Gastroesophageal sphincter (tissue), 4 donors: ENCODE results near the gene LYRM4. TPM values are rescaled to one million over a fixed set of nuclear protein-coding genes. Genes with fewer than 3 reads are reported as not detected.

Experiments
- ATAC-seq: fragments of 150-250 bp; one replicate; pipeline ENCODE4 v1.9.1; 2016; ENCODE audit warnings: mild to moderate bottlenecking, moderate library complexity
- H3K27ac ChIP-seq, 4 donors: fragments of 200-600 bp; sonication (generic) in 3 of 4; 1 replicate in 3 of 4; 2 replicates in 1 of 4; pipeline ENCODE4 v1.5.1; 2016 to 2019
- H3K27me3 ChIP-seq: fragments of 200-600 bp; sonication (generic); one replicate; pipeline ENCODE4 v1.5.1; 2019
- H3K36me3 ChIP-seq, 2 donors: fragments of 200-600 bp; sonication (generic); one replicate each; pipeline ENCODE4 v1.5.1; 2019; ENCODE audit warnings: control low read depth in 1 of 2
- H3K4me1 ChIP-seq, 3 donors: fragments of 200-600 bp; sonication (generic); 1 replicate in 2 of 3; 2 replicates in 1 of 3; pipeline ENCODE4 v1.5.1; 2016 to 2019; ENCODE audit warnings: control low read depth in 2 of 3
- H3K4me3 ChIP-seq, 2 donors: fragments of 200-600 bp; sonication (generic); one replicate each; pipeline ENCODE4 v1.5.1; 2019; ENCODE audit warnings: mild to moderate bottlenecking in 1 of 2, moderate library complexity in 1 of 2
- H3K9me3 ChIP-seq, 3 donors: fragments of 200-600 bp; sonication (generic); one replicate each; pipeline ENCODE4 v1.5.1; 2017 to 2019; ENCODE audit warnings: control low read depth in 2 of 3
- EP300 ChIP-seq: sonication (generic); formaldehyde crosslinking; IDR thresholded peaks from one replicate; pipeline ENCODE4 v1.6.1; 2017; ENCODE audit warnings: antibody characterized with exemption, mild to moderate bottlenecking
- POLR2A ChIP-seq, 2 donors: fragments of 450-650 bp; IDR thresholded peaks; one replicate each; pipeline ENCODE4 v1.6.1; 2017; ENCODE audit warnings: antibody characterized with exemption in 2 of 2, mild to moderate bottlenecking in 2 of 2, moderate library complexity in 1 of 2
- POLR2AphosphoS5 ChIP-seq: sonication (generic); formaldehyde crosslinking; IDR thresholded peaks from one replicate; pipeline ENCODE4 v1.6.1; 2017; ENCODE audit warnings: antibody characterized with exemption
- WGBS, 2 donors: methylation state at CpG; one replicate each; pipeline ENCODE4 v1.1.5; 2018; ENCODE audit warnings: low coverage in 1 of 2; 5-methylcytosine and 5-hydroxymethylcytosine counted together
- total RNA-seq, 4 donors: library from RNA; depleted of rRNA; stranded (reverse); fragments of >200 nt; gene quantifications; one replicate each; pipeline ENCODE4 v1.1.0, GENCODE V29; 2016
- TF ChIP-seq, protein P1 (sequence below), 4 experiments: fragments of 200-600 bp in 2 of 4; fragments of 450-650 bp in 2 of 4; sonication (generic) in 1 of 4; IDR thresholded peaks; one replicate each; pipeline ENCODE4 v1.5.1; 2017 to 2019; ENCODE audit warnings: antibody characterized with exemption in 4 of 4, mild to moderate bottlenecking in 2 of 4, moderate library complexity in 2 of 4

Gene LYRM4
- total RNA-seq, 4 donors from 2014 or later = 16.4 to 27.9 (median 20.5) TPM

DNA sequence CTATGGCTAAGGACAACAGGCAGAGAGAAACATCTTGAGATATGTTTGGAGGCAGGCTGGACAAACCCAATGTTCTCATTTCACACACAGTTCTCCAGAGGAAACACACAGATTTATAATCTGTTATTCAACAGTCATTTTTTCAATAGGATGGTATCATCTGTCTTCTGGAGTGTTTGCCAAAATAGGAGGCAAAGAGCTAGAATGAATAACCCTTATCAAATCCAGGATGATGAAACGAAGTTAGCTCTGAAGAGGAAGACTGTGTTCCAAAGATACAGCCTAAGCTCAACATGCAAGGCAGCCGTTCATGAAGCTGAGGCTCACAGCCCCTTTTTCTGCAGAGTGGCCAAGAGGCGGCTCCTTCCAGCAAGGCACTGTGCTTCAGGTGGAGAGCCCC lies 104.8 kb downstream of the LYRM4 start:
- ATAC-seq = no peak

DNA sequence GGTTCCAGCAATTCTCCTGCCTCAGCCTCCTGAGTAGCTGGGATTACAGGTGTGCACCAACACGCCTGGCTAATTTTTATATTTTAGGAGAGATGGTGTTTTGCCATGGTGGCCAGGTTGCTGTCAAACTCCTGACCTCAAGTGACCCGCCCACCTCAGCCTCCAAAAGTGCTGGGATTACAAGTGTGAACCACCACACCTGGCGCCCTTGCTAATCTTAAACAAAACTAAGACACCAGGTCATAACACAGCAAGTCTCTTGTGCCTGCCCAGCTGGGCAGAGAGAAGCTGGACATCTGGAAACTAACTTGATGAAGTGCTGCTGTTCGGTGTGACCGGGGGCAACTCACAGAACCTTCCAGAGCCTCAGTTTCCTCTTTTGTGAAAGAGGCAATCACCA lies 107.6 kb downstream of the LYRM4 start:
- no peak for ATAC-seq
- Histone ChIP-seq H3K36me3 (no peaks in the 10 kb centered on the region), H3K4me1 (no peaks in the 10 kb centered on the region), H3K4me3 (no peak overlapping the region), H3K9me3 (no peaks in the 10 kb centered on the region), H3K27ac (no peak overlapping the region), H3K27me3 (no peaks in the 10 kb centered on the region)
- TF ChIP-seq EP300 (no peak), POLR2A (IDR thresholded peaks at IDR 0.05) (no peak), POLR2AphosphoS5 (no peak)
- TF ChIP-seq, protein P1, sequence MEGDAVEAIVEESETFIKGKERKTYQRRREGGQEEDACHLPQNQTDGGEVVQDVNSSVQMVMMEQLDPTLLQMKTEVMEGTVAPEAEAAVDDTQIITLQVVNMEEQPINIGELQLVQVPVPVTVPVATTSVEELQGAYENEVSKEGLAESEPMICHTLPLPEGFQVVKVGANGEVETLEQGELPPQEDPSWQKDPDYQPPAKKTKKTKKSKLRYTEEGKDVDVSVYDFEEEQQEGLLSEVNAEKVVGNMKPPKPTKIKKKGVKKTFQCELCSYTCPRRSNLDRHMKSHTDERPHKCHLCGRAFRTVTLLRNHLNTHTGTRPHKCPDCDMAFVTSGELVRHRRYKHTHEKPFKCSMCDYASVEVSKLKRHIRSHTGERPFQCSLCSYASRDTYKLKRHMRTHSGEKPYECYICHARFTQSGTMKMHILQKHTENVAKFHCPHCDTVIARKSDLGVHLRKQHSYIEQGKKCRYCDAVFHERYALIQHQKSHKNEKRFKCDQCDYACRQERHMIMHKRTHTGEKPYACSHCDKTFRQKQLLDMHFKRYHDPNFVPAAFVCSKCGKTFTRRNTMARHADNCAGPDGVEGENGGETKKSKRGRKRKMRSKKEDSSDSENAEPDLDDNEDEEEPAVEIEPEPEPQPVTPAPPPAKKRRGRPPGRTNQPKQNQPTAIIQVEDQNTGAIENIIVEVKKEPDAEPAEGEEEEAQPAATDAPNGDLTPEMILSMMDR (IDR thresholded peaks at IDR 0.05) = no peak
- 100% methylated on average over 1 of the region's 5 CpGs; no CpG with 5 or more reads in 1 of the 2 donors for WGBS, 2 donors

More for the DNA sequence above, 104.8 kb downstream of the LYRM4 start:
- Histone ChIP-seq H3K4me3 (no peak overlapping the region), H3K27ac (no peak overlapping the region), H3K27me3 (no peaks in the 10 kb centered on the region), H3K9me3 (no peaks in the 10 kb centered on the region), H3K36me3 (no peaks in the 10 kb centered on the region), H3K4me1 (no peaks in the 10 kb centered on the region)
- TF ChIP-seq EP300 (no peak), POLR2A (IDR thresholded peaks at IDR 0.05) (no peak), POLR2AphosphoS5 (no peak)
- TF ChIP-seq, protein P1 (IDR thresholded peaks at IDR 0.05) = no peak
- 83 to 100% methylated on average over 1 to 3 of the region's 3 CpGs for WGBS, 2 donors

DNA sequence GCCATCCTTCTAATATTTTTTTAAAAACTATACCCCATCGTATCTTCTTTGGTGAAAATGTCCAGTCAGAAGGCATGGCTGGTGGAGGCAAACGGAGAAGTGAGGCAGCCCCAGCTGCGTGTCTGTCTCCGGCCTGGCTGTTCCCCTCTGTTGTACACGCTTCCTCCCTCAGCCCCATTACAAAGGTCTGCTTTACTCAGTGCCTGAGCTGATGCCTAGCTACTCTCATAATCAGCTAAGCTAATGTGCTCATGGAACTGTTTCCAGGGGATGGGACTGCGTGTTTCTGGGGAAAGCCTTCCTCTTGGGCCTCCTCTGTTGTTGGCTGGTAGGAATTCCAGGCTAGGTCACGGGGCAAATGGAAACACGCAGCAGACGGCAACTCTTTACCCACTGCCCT lies 108.3 kb downstream of the LYRM4 start:
- no peaks in the 10 kb centered on the region for H3K4me1 ChIP-seq
- no peak overlapping the region for H3K27ac ChIP-seq
- H3K4me3 ChIP-seq = no peak overlapping the region
- no peak for ATAC-seq
- no peak for TF ChIP-seq POLR2AphosphoS5
- no peak for TF ChIP-seq POLR2A (IDR thresholded peaks at IDR 0.05)
- TF ChIP-seq EP300 = no peak
- TF ChIP-seq, protein P1 (IDR thresholded peaks at IDR 0.05) = no peak
- no peaks in the 10 kb centered on the region for H3K36me3 ChIP-seq
- no peaks in the 10 kb centered on the region for H3K9me3 ChIP-seq
- 61 to 86% methylated on average over 5 to 9 of the region's 9 CpGs for WGBS, 2 donors
- no peaks in the 10 kb centered on the region for H3K27me3 ChIP-seq

DNA sequence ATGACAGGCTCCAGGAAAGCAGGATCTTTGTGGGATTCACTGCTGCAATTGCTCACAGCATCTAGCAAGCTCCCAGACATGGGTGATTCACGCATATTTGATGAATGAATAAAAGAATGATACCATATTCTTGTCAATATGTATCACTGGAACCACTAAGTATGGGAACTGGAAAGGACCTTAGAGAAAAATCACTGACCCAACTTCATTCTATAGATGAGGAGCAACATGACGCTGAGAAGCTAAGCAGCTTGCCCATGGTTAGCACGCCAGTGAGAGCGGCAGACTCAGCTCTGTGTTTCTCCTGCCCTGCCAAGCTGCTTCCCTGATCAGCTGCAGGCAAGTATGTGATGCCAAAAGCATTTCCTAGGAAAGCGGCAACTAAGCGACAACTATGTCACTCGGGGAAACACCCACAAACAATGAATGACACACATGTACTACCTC lies 108.8 kb downstream of the LYRM4 start:
- H3K4me3 ChIP-seq = no peak overlapping the region
- no peaks in the 10 kb centered on the region for H3K9me3 ChIP-seq
- H3K4me1 ChIP-seq = no peaks in the 10 kb centered on the region
- no peaks in the 10 kb centered on the region for H3K36me3 ChIP-seq
- no peak for TF ChIP-seq EP300
- no peak for TF ChIP-seq POLR2A (IDR thresholded peaks at IDR 0.05)
- no peak for TF ChIP-seq POLR2AphosphoS5
- no peak overlapping the region for H3K27ac ChIP-seq
- 57 to 76% methylated on average over 4 to 7 of the region's 7 CpGs for WGBS, 2 donors
- H3K27me3 ChIP-seq = no peaks in the 10 kb centered on the region
- no peak for ATAC-seq

DNA sequence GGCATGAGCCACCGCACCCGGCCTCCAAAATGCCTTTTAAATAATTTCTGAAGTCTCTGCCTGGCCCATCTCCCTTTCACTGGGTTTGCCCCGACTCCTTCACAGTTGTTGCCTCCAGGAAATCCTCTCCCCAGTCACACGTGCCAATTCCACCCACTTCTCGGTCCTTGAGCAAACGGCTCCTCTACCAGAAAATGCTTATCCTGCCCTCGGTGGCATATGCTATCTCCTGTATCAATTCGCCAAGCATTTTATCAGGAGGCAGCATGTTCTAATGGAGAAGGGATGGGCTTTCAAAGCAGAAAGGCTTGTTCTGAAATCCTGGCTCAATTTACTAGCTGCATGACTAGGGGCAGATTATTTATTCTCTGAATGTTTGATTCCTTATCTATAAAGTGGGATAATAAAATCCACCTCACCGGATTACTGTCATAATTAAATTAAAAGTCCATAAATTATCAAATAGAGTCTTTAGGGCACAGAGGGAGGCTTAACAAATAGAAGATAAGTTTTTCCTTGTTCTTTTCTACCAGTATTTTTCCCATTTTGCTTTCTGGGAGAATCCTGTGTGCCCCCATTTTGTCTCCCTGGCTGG lies 109.3 kb downstream of the LYRM4 start:
- Histone ChIP-seq H3K4me3 (no peak overlapping the region), H3K27me3 (no peaks in the 10 kb centered on the region), H3K9me3 (no peaks in the 10 kb centered on the region), H3K27ac (no peak overlapping the region), H3K4me1 (no peaks in the 10 kb centered on the region), H3K36me3 (no peaks in the 10 kb centered on the region)
- TF ChIP-seq POLR2AphosphoS5 (no peak), EP300 (no peak), POLR2A (IDR thresholded peaks at IDR 0.05) (no peak)
- TF ChIP-seq, protein P1 (IDR thresholded peaks at IDR 0.05) = no peak
- no peak for ATAC-seq
- 80 to 87% methylated on average over 1 to 7 of the region's 9 CpGs for WGBS, 2 donors
